K562 (cell line): ENCODE data around the gene PLA2G4D. TPM values are rescaled to one million over a fixed set of nuclear protein-coding genes. Genes with fewer than 3 reads are reported as not detected.

Experiments
- CC2D1A ChIP-seq: fragments of 450-650 bp; IDR thresholded peaks from 2 replicates; pipeline ENCODE4 v1.6.1; 2017; ENCODE audit warnings: mild to moderate bottlenecking
- DPF2 ChIP-seq: fragments of 450-650 bp; IDR thresholded peaks from 2 replicates; pipeline ENCODE4 v1.6.1; 2016
- FOXK2 ChIP-seq, 2 experiments: fragments of 450-650 bp; IDR thresholded peaks in 1 of 2; conservative IDR thresholded peaks in 1 of 2; 2 replicates each; pipeline ENCODE4 v1.6.1; 2016; ENCODE audit warnings: low read depth in 2 of 2, mild to moderate bottlenecking in 1 of 2
- MEF2D ChIP-seq: conservative IDR thresholded peaks from 2 replicates; pipeline ENCODE4 v1.6.1; 2016; ENCODE audit warnings: low read depth, missing genetic modification characterization, missing compliant biosample characterization
- NCOA2 ChIP-seq, 2 experiments: fragments of 450-650 bp; IDR thresholded peaks; 2 replicates each; pipeline ENCODE4 v1.6.1; 2018; ENCODE audit warnings: mild to moderate bottlenecking in 2 of 2, moderate library complexity in 1 of 2; ENCODE audit not compliant: partially characterized antibody in 2 of 2
- NFYB ChIP-seq: IDR thresholded peaks from 2 replicates; pipeline ENCODE4 v1.6.1; 2011; ENCODE audit warnings: mild to moderate bottlenecking, moderate library complexity; ENCODE audit not compliant: insufficient read length; ENCODE audit errors: extremely low read depth
- NRF1 ChIP-seq, 2 experiments: fragments of 450-650 bp; IDR thresholded peaks in 1 of 2; conservative IDR thresholded peaks in 1 of 2; 2 replicates each; pipeline ENCODE4 v1.6.1; 2014; ENCODE audit warnings: mild to moderate bottlenecking in 2 of 2
- ZEB2 ChIP-seq: fragments of 450-650 bp; IDR thresholded peaks from 2 replicates; pipeline ENCODE4 v1.6.1; 2016
- ZNF165 ChIP-seq: fragments of 250-450 bp; sonication (Bioruptor Pico); IDR thresholded peaks from 2 replicates; pipeline ENCODE4 v1.4.0; 2020; ENCODE audit warnings: borderline replicate concordance
- ZNF174 ChIP-seq: fragments of 250-450 bp; sonication (Bioruptor Pico); IDR thresholded peaks from 2 replicates; pipeline ENCODE4 v1.4.0; 2020; ENCODE audit warnings: mild to moderate bottlenecking
- polyA plus RNA-seq, 8 experiments: library from polyadenylated mRNA; depleted of rRNA in 4 of 8; stranded (reverse) in 5 of 8; unstranded in 3 of 8; fragments of >200 nt; fragmentation: Nextera tagmentation in 2 of 8; fragmentation: Illumina TruSeq in 1 of 8; extraction: Ambion mirVana in 2 of 8; extraction: Trizol in 1 of 8; gene quantifications; 2 replicates each; pipeline versions ENCODE4 v1.2.1 to v1.2.3, GENCODE V29; 2011 to 2014; ENCODE audit warnings: inconsistent platforms in 1 of 8, missing spikeins in 1 of 8
- total RNA-seq, 7 experiments: library from RNA; depleted of rRNA in 6 of 7; stranded (reverse); fragments of >200 nt in 6 of 7; fragmentation: Illumina TruSeq in 2 of 7; extraction: Trizol in 2 of 7; gene quantifications; 2 replicates each; pipeline versions ENCODE4 v1.2.1 to v1.2.3, GENCODE V29; 2011 to 2021; ENCODE audit warnings: low replicate concordance in 1 of 7
- TF ChIP-seq, protein P1 (sequence below): sonication (generic); formaldehyde crosslinking; IDR thresholded peaks from 2 replicates; pipeline ENCODE4 v1.8.1; 2023; ENCODE audit warnings: mild to moderate bottlenecking, missing genetic modification reagents
- TF ChIP-seq, protein P2 (sequence below): fragments of 450-650 bp; formaldehyde crosslinking; IDR thresholded peaks from 2 replicates; pipeline ENCODE4 v1.4.0; 2022; ENCODE audit warnings: missing genetic modification characterization
- TF ChIP-seq, protein P3 (sequence below): sonication (generic); formaldehyde crosslinking; IDR thresholded peaks from 2 replicates; pipeline ENCODE4 v1.8.0; 2022; ENCODE audit warnings: mild to moderate bottlenecking, missing genetic modification reagents
- TF ChIP-seq, protein P4 (sequence below): sonication (generic); formaldehyde crosslinking; IDR thresholded peaks from 2 replicates; pipeline ENCODE4 v1.5.0; 2020; ENCODE audit warnings: missing genetic modification reagents

PLA2G4D gene
- total and polyA plus RNA-seq, 9 of the 15 experiments (the other 6 are each of a cell fraction or from before 2014, with no cell fraction given): 0.04 TPM; not detected in 8

DNA sequence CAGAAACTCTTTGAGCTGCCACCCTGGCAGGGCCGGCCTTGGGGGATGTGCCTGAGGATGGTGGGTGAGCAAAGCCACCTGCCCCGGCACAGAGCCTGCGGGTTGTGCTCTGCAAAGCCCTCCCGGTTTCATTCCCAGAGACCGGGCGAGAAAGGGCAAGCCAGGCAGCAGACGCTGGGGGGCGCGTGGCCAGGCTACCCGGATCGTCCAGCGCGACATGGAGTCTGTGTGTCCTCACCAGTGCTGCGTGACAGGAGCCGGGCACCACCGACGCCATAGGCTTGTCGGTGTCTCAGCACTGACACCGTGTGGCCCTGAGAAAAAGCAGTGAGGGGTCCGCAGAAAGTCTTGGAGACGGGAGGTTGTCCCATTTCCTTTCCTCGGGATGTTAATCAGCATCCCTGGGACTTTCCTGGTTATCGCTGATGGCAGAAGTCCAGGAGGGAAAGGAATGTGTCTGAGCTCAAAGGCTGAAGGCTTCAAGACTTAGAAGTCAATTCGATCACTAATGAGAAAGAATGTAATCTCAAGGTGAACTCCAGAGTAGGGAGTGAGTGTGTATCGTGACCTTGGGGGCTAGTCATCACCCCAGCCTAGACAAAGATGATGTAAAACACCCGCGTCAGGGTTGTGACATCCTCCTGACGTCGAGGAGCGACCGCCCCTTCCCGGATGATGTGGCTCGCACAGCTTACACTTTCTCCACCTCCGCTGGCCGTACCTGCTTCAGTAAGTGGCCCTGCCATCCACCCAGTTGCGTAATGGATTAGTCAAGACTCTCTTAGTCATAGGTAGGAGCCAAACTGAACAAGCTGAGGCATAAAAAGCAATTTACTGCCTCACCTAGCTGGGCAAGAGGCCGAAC lies 37.2 kb downstream of the PLA2G4D start (continued):
- TF ChIP-seq, protein P1, sequence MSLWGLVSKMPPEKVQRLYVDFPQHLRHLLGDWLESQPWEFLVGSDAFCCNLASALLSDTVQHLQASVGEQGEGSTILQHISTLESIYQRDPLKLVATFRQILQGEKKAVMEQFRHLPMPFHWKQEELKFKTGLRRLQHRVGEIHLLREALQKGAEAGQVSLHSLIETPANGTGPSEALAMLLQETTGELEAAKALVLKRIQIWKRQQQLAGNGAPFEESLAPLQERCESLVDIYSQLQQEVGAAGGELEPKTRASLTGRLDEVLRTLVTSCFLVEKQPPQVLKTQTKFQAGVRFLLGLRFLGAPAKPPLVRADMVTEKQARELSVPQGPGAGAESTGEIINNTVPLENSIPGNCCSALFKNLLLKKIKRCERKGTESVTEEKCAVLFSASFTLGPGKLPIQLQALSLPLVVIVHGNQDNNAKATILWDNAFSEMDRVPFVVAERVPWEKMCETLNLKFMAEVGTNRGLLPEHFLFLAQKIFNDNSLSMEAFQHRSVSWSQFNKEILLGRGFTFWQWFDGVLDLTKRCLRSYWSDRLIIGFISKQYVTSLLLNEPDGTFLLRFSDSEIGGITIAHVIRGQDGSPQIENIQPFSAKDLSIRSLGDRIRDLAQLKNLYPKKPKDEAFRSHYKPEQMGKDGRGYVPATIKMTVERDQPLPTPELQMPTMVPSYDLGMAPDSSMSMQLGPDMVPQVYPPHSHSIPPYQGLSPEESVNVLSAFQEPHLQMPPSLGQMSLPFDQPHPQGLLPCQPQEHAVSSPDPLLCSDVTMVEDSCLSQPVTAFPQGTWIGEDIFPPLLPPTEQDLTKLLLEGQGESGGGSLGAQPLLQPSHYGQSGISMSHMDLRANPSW (CRISPR knock-in tag): no peak
- TF ChIP-seq ZEB2 (peak; percentile 59; the same call in 1 of the 2 replicates), NCOA2 (IDR thresholded peaks at IDR 0.05; ENCODE audit: partially characterized antibody in 2 of 2) (no peak), ZNF174 (CRISPR knock-in tag) (no peak), DPF2 (no peak), ZNF165 (CRISPR knock-in tag) (no peak), NFYB (no peak), FOXK2 (conservative IDR thresholded peaks at IDR 0.05 in 1 of 2, IDR thresholded peaks at IDR 0.05 in 1 of 2; ENCODE audit: low read depth in 2 of 2) (no peak), CC2D1A (no peak), NRF1 (conservative IDR thresholded peaks at IDR 0.05 in 1 of 2, IDR thresholded peaks at IDR 0.05 in 1 of 2) (0 out of 4 replicates have a peak, but pooled peaks of 1 of the 2 experiments have one; percentile 3), MEF2D (tag) (no peak)
- TF ChIP-seq, protein P2, sequence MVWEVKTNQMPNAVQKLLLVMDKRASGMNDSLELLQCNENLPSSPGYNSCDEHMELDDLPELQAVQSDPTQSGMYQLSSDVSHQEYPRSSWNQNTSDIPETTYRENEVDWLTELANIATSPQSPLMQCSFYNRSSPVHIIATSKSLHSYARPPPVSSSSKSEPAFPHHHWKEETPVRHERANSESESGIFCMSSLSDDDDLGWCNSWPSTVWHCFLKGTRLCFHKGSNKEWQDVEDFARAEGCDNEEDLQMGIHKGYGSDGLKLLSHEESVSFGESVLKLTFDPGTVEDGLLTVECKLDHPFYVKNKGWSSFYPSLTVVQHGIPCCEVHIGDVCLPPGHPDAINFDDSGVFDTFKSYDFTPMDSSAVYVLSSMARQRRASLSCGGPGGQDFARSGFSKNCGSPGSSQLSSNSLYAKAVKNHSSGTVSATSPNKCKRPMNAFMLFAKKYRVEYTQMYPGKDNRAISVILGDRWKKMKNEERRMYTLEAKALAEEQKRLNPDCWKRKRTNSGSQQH (CRISPR knock-in tag): no peak
- TF ChIP-seq, protein P3, sequence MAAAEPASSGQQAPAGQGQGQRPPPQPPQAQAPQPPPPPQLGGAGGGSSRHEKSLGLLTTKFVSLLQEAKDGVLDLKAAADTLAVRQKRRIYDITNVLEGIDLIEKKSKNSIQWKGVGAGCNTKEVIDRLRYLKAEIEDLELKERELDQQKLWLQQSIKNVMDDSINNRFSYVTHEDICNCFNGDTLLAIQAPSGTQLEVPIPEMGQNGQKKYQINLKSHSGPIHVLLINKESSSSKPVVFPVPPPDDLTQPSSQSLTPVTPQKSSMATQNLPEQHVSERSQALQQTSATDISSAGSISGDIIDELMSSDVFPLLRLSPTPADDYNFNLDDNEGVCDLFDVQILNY: no peak
- TF ChIP-seq, protein P4, sequence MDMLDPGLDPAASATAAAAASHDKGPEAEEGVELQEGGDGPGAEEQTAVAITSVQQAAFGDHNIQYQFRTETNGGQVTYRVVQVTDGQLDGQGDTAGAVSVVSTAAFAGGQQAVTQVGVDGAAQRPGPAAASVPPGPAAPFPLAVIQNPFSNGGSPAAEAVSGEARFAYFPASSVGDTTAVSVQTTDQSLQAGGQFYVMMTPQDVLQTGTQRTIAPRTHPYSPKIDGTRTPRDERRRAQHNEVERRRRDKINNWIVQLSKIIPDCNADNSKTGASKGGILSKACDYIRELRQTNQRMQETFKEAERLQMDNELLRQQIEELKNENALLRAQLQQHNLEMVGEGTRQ (CRISPR knock-in tag): no peak
